ENCODE data around the gene RALGPS1.

DNA sequence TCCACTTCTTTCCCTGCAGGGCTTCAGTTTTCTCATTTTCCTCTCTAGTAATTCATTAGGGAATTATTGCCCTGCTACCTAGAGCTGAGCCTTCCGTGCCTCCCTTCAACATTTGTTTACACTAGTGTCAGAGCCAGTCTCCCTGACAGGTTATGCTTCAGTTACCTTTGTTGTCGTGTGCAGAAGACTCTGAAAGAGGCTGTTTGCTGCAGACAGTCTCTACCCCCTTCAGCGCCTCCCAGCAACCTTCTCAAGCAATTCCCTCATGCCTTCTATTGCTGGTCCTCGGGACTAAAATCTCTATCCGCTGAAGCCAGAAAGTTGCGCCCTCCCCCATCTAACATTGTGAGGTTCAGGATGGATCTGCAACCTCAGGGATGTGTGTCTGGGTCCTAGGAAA, 12.8 kb downstream of the RALGPS1 start:
- TF ChIP-seq EZH2 (optimal IDR thresholded peaks at IDR 0.05; ENCODE audit: low read depth, low read length), result no peak
- no peak for TF ChIP-seq EZH2phosphoT487 (IDR thresholded peaks at IDR 0.05; ENCODE audit: low read length)
